ENCODE results near the gene PVR.

GRCh38 chr19:44697670-44698034, 53.9 kb downstream of the PVR start:
- TF ChIP-seq NRF1 (conservative IDR thresholded peaks at IDR 0.05; ENCODE audit: low read depth, low read length) (no peak), FOXM1 (IDR thresholded peaks at IDR 0.05; ENCODE audit: low read depth, low read length) (no peak), SIN3A (IDR thresholded peaks at IDR 0.05; ENCODE audit: low read depth, low read length) (no peak), JUND (IDR thresholded peaks at IDR 0.05; ENCODE audit: low read depth, low read length) (no peak), POLR2AphosphoS5 (IDR thresholded peaks at IDR 0.05; ENCODE audit: low read length) (no peak), CTCF (IDR thresholded peaks at IDR 0.05 in 2 of 3, conservative IDR thresholded peaks at IDR 0.05 in 1 of 3; ENCODE audit: control insufficient read depth in 2 of 3, extremely low read depth in 1 of 3, insufficient read depth in 1 of 3, low read depth in 3 of 3, low read length in 3 of 3) (no peak), EP300 (IDR thresholded peaks at IDR 0.05; ENCODE audit: borderline replicate concordance in 1 of 2, control insufficient read depth in 1 of 2, low read depth in 2 of 2, low read length in 2 of 2) (no peak)
